CD14-positive monocyte (primary cell): ENCODE measurements around the gene GNAI1. TPM values are rescaled to one million over a fixed set of nuclear protein-coding genes. Genes with fewer than 3 reads are reported as not detected.

ENCODE experiments used
- DNase-seq, 3 donors: peaks; one replicate each; pipeline ENCODE4 v3.0.0-alpha.2; 2011 to 2022
- H2AFZ ChIP-seq: 2 replicates; pipeline ENCODE4 v1.6.0; 2012; ENCODE audit warnings: mild to moderate bottlenecking, low read depth, low read length, inconsistent platforms; ENCODE audit not compliant: insufficient read depth, poor library complexity, severe bottlenecking
- H3K27ac ChIP-seq, 2 donors: 1 replicate in 1 of 2; 2 replicates in 1 of 2; pipeline ENCODE4 v1.5.1; 2012 to 2013; ENCODE audit warnings: low read length in 2 of 2, control low read depth in 1 of 2, inconsistent platforms in 1 of 2, low read depth in 1 of 2, mild to moderate bottlenecking in 1 of 2
- H3K27me3 ChIP-seq, 2 donors: one replicate each; pipeline versions ENCODE4 v1.6.0 to v1.6.1; 2011 to 2013; ENCODE audit warnings: low read length in 2 of 2; ENCODE audit not compliant: control insufficient read depth in 2 of 2, insufficient read depth in 2 of 2
- H3K36me3 ChIP-seq, 2 donors: replicated peaks in 1 of 2; 1 replicate in 1 of 2; 2 replicates in 1 of 2; pipeline versions ENCODE4 v1.5.1 to v1.6.1; 2012 to 2013; ENCODE audit warnings: low read length in 2 of 2, control low read depth in 1 of 2, inconsistent platforms in 1 of 2, mild to moderate bottlenecking in 1 of 2; ENCODE audit not compliant: insufficient read depth in 2 of 2, control insufficient read depth in 1 of 2
- H3K4me1 ChIP-seq, 2 donors: 1 replicate in 1 of 2; 2 replicates in 1 of 2; pipeline versions ENCODE4 v1.5.1 to v1.6.1; 2012 to 2013; ENCODE audit warnings: low read length in 2 of 2, control low read depth in 1 of 2, inconsistent platforms in 1 of 2, mild to moderate bottlenecking in 1 of 2, moderate library complexity in 1 of 2; ENCODE audit not compliant: insufficient read depth in 2 of 2, control insufficient read depth in 1 of 2
- H3K4me2 ChIP-seq: replicated peaks from 2 replicates; pipeline ENCODE3; 2012; ENCODE audit warnings: low read length, moderate library complexity, mild to moderate bottlenecking; ENCODE audit not compliant: poor library complexity, severe bottlenecking; ENCODE audit errors: extremely low read depth
- H3K4me3 ChIP-seq, 3 experiments: fragments of 200-600 bp in 1 of 3; sonication (generic) in 1 of 3; replicated peaks in 1 of 3; 1 replicate in 2 of 3; 2 replicates in 1 of 3; pipeline ENCODE4 v1.5.1; 2011 to 2013; ENCODE audit warnings: low read length in 3 of 3, mild to moderate bottlenecking in 3 of 3, control low read depth in 2 of 3, low read depth in 2 of 3, inconsistent platforms in 1 of 3, moderate library complexity in 1 of 3
- H3K79me2 ChIP-seq: 2 replicates; pipeline ENCODE4 v1.6.0; 2012; ENCODE audit warnings: mild to moderate bottlenecking, control low read depth, inconsistent platforms, low read length, moderate library complexity; ENCODE audit not compliant: insufficient read depth
- H3K9ac ChIP-seq: 2 replicates; pipeline ENCODE4 v1.6.0; 2017; ENCODE audit warnings: low read length, mild to moderate bottlenecking; ENCODE audit not compliant: insufficient read depth, poor library complexity, severe bottlenecking
- H3K9me3 ChIP-seq, 2 donors: replicated peaks in 1 of 2; 1 replicate in 1 of 2; 2 replicates in 1 of 2; pipeline versions ENCODE4 v1.5.1 to v1.6.1; 2012 to 2013; ENCODE audit warnings: low read length in 2 of 2, control low read depth in 1 of 2; ENCODE audit not compliant: control insufficient read depth in 1 of 2, insufficient read depth in 1 of 2
- H4K20me1 ChIP-seq: 2 replicates; pipeline ENCODE4 v1.6.0; 2012; ENCODE audit warnings: mild to moderate bottlenecking, low read length, control low read depth, moderate library complexity; ENCODE audit not compliant: insufficient read depth
- H3K27ac Mint-ChIP-seq, 7 donors: one replicate each; pipeline ENCODE4 v1.8.0; 2020; ENCODE audit warnings: mild to moderate bottlenecking in 7 of 7, mixed read lengths in 7 of 7, moderate library complexity in 6 of 7, inconsistent platforms in 2 of 7
- H3K27me3 Mint-ChIP-seq, 3 donors: one replicate each; pipeline ENCODE4 v1.8.0; 2021 to 2022; ENCODE audit warnings: low read depth in 3 of 3, mild to moderate bottlenecking in 3 of 3, mixed read lengths in 3 of 3, moderate library complexity in 3 of 3, inconsistent platforms in 1 of 3
- H3K36me3 Mint-ChIP-seq, 2 donors: one replicate each; pipeline ENCODE4 v1.8.0; 2020; ENCODE audit warnings: mixed read lengths in 2 of 2, inconsistent platforms in 1 of 2, mild to moderate bottlenecking in 1 of 2
- H3K4me1 Mint-ChIP-seq: one replicate; pipeline ENCODE4 v1.8.0; 2020; ENCODE audit warnings: mild to moderate bottlenecking, mixed read lengths
- H3K4me3 Mint-ChIP-seq, 2 donors: one replicate each; pipeline ENCODE4 v1.8.0; 2020; ENCODE audit warnings: mild to moderate bottlenecking in 2 of 2, mixed read lengths in 2 of 2, moderate library complexity in 1 of 2
- H3K9me3 Mint-ChIP-seq, 7 donors: one replicate each; pipeline ENCODE4 v1.8.0; 2020 to 2022; ENCODE audit warnings: mixed read lengths in 7 of 7, mild to moderate bottlenecking in 6 of 7, moderate library complexity in 6 of 7, inconsistent platforms in 2 of 7
- CTCF ChIP-seq: fragments of 200-600 bp; IDR thresholded peaks from one replicate; pipeline ENCODE4 v1.8.0; 2022; ENCODE audit warnings: antibody characterized with exemption, mild to moderate bottlenecking
- WGBS: methylation state at CpG from one replicate; pipeline ENCODE4 v1.1.5; 2013; ENCODE audit warnings: missing lambda C conversion rate; ENCODE audit not compliant: insufficient coverage; 5-methylcytosine and 5-hydroxymethylcytosine counted together
- intact Hi-C, 2 donors: fragments of 100-400 bp; cut with micrococcal nuclease; formaldehyde crosslinking; loops; one replicate each; pipeline versions ENCODE4 v1.15.0 to v1.15.1; 2023
- polyA plus RNA-seq, 3 donors: library from polyadenylated mRNA; depleted of rRNA in 1 of 3; unstranded in 2 of 3; stranded (reverse) in 1 of 3; fragments of 300-500 nt in 2 of 3; fragments of >200 nt in 1 of 3; fragmentation: Illumina TruSeq in 2 of 3; gene quantifications; 1 replicate in 2 of 3; 2 replicates in 1 of 3; pipeline ENCODE4 v1.2.3, GENCODE V29; 2012 to 2021

Gene GNAI1
- polyA plus RNA-seq, 3 donors: 0.72 to 1.0 (median 0.79) TPM

DNA sequence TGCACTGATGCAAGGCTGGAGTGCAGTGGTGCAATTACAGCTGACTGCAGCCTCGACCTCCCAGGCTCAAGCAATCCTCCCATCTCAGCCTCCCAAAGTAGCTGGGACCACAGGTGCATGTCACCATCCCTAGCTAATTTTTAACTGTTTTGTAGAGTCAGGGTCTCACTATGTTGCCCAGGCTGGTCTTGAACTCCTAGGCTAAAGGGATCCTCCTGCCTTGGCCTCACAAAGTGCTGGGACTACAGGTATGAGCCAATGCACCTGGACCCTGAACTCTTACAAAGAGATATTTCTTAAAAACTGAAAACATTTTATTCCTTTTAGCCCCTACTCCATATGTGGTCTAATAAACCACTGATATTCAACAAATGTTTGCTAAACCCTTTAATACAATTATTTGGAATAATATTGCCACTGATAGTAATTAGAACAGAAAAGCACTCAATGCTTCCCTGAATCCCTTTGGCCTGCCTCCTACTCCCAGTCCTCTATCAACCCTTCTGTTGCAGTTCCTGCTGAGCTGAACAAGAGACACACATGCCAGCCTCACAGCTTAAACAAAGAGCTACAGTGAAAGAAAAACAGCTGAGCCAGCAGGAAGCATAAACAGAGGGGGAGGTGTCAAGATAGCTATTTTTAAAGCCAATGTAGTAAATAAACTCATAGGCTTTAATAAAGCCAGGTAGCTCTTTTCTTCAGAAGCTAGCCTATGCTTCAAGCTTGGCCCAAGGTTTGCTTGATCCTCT is 7.0 kb upstream of the GNAI1 start:
- H3K4me1 Mint-ChIP-seq: peaks cover 15% of the 10 kb centered on the region
- peak overlapping the region in 1 of 7 donors; percentile 4 for H3K27ac Mint-ChIP-seq
- H3K4me1 ChIP-seq: peaks cover 16 to 19% of the 10 kb centered on the region in 2 donors
- no peak for DNase-seq
- no peaks in the 10 kb centered on the region for H3K36me3 ChIP-seq
- intact Hi-C loops: no loop called here
- no peak overlapping the region for H3K9ac ChIP-seq
- H3K36me3 Mint-ChIP-seq: no peaks in the 10 kb centered on the region
- no peaks in the 10 kb centered on the region for H3K79me2 ChIP-seq
- H3K27me3 Mint-ChIP-seq: no peaks in the 10 kb centered on the region
- no CpG with 5 or more reads among the region's 1 CpG for WGBS
- H3K9me3 Mint-ChIP-seq: peaks cover 0 to 3% (median 0%) of the 10 kb centered on the region in 7 donors
- TF ChIP-seq CTCF: no peak
- H3K27ac ChIP-seq: no peak overlapping the region
- H3K9me3 ChIP-seq: no peaks in the 10 kb centered on the region
- no peak overlapping the region for H3K4me3 Mint-ChIP-seq
- no peaks in the 10 kb centered on the region for H3K27me3 ChIP-seq
- no peak overlapping the region for H2AFZ ChIP-seq
- H4K20me1 ChIP-seq: no peaks in the 10 kb centered on the region
- H3K4me2 ChIP-seq: no peak overlapping the region
- H3K4me3 ChIP-seq: no peak overlapping the region

GRCh38 chr7:80128918-80129317 is 5.7 kb upstream of the GNAI1 start:
- Histone ChIP-seq H2AFZ (no peak overlapping the region), H3K9ac (no peak overlapping the region), H3K9me3 (no peaks in the 10 kb centered on the region), H4K20me1 (no peaks in the 10 kb centered on the region), H3K27ac (no peak overlapping the region), H3K4me2 (no peak overlapping the region), H3K36me3 (no peaks in the 10 kb centered on the region), H3K4me3 (no peak overlapping the region), H3K4me1 (peaks cover 16 to 19% of the 10 kb centered on the region in 2 donors), H3K27me3 (no peaks in the 10 kb centered on the region), H3K79me2 (no peaks in the 10 kb centered on the region)
- Mint-ChIP-seq H3K36me3 (no peaks in the 10 kb centered on the region), H3K9me3 (peaks cover 0 to 3% (median 0%) of the 10 kb centered on the region in 7 donors), H3K27ac (no peak overlapping the region), H3K4me1 (peaks cover 17% of the 10 kb centered on the region), H3K4me3 (no peak overlapping the region), H3K27me3 (peaks cover 2 to 8% (median 5%) of the 10 kb centered on the region in 3 donors)
- peak in 2 of 3 donors; percentile 27 to 63 for DNase-seq
- TF ChIP-seq CTCF: no peak
- 17% methylated on average over 2 of the region's 3 CpGs for WGBS
- intact Hi-C loops: no loop called here
